ENCODE measurements around the gene DNAH11.

- TF ChIP-seq CTCF (IDR thresholded peaks at IDR 0.05; ENCODE audit: poor library complexity, severe bottlenecking) (no peak), EZH2 (IDR thresholded peaks at IDR 0.05; ENCODE audit: borderline replicate concordance, insufficient read depth, low read length, poor library complexity, severe bottlenecking) (no peak), POLR2AphosphoS5 (IDR thresholded peaks at IDR 0.05) (no peak), EP300 (conservative IDR thresholded peaks at IDR 0.05; ENCODE audit: poor library complexity, severe bottlenecking) (no peak), SMC3 (conservative IDR thresholded peaks at IDR 0.05; ENCODE audit: poor library complexity) (no peak), MXI1 (conservative IDR thresholded peaks at IDR 0.05; ENCODE audit: poor library complexity, severe bottlenecking) (no peak), RAD21 (conservative IDR thresholded peaks at IDR 0.05) (no peak), TAF1 (IDR thresholded peaks at IDR 0.05; ENCODE audit: low read depth) (no peak), REST (IDR thresholded peaks at IDR 0.05; ENCODE audit: borderline replicate concordance) (no peak)
These were observed 398.8 kb downstream of the DNAH11 start for GRCh38 chr7:21941611-21942141.

Data from neural cell (in vitro differentiated cells).